GM12878 (cell line): ENCODE data around the gene PTPRB.

Experiments
- POLR2A ChIP-seq: IDR thresholded peaks from 2 replicates; pipeline ENCODE4 v1.6.1; 2011; ENCODE audit warnings: low read depth, mild to moderate bottlenecking, low read length
- RCOR1 ChIP-seq: conservative IDR thresholded peaks from 2 replicates; pipeline ENCODE4 v1.6.1; 2012; ENCODE audit warnings: low read depth, low read length, improper control_type of control experiment
- TF ChIP-seq, protein P1 (sequence below), 3 experiments: IDR thresholded peaks in 2 of 3; conservative IDR thresholded peaks in 1 of 3; 2 replicates each; pipeline ENCODE4 v1.5.1; 2011; ENCODE audit warnings: low read depth in 3 of 3, low read length in 3 of 3, mild to moderate bottlenecking in 3 of 3, control low read depth in 2 of 3, moderate library complexity in 2 of 3, inconsistent platforms in 1 of 3, mixed read lengths in 1 of 3; ENCODE audit not compliant: control insufficient read depth in 2 of 3, insufficient read depth in 1 of 3; ENCODE audit errors: extremely low read depth in 1 of 3

DNA sequence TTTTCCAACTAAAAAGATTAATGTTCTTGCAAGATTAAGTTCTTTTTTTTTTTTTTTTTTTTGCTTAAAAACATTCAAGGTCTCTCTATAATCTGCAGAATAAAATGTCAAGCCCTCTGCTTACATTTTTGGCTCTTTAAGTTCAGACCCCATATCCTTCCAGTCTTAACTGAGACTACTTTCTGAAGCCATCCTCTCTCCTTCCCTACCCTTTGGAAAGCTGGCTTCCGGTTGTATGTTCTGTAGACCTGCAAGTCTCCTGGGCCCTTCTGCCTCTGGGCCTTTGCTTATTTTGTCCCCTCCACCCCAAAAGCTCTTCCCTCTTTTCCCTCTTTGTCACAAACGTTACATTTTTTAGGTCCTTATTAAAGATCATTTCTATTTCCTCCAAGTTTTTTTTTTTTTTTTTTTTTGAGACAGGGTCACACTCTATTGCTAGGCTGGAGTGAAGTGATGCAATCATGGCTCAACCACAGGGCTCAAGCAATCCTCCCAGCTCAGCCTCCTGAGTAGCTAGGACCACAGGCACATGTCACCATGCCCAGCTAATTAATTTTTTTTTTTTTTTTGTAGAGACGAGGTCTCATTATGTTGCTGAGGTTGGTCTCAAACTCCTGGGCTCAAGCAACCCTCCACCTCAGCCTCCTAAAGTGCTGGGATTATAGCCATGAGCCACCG, 46.5 kb downstream of the PTPRB start:
- TF ChIP-seq, protein P1, sequence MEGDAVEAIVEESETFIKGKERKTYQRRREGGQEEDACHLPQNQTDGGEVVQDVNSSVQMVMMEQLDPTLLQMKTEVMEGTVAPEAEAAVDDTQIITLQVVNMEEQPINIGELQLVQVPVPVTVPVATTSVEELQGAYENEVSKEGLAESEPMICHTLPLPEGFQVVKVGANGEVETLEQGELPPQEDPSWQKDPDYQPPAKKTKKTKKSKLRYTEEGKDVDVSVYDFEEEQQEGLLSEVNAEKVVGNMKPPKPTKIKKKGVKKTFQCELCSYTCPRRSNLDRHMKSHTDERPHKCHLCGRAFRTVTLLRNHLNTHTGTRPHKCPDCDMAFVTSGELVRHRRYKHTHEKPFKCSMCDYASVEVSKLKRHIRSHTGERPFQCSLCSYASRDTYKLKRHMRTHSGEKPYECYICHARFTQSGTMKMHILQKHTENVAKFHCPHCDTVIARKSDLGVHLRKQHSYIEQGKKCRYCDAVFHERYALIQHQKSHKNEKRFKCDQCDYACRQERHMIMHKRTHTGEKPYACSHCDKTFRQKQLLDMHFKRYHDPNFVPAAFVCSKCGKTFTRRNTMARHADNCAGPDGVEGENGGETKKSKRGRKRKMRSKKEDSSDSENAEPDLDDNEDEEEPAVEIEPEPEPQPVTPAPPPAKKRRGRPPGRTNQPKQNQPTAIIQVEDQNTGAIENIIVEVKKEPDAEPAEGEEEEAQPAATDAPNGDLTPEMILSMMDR (IDR thresholded peaks at IDR 0.05 in 2 of 3, conservative IDR thresholded peaks at IDR 0.05 in 1 of 3; ENCODE audit: control insufficient read depth in 2 of 3, extremely low read depth in 1 of 3, insufficient read depth in 1 of 3, low read depth in 3 of 3, low read length in 3 of 3), result no peak
- TF ChIP-seq POLR2A (no peak), RCOR1 (no peak)
